ENCODE measurements around the gene AVPR2.

- TF ChIP-seq NR2C2 (IDR thresholded peaks at IDR 0.05; ENCODE audit: borderline replicate concordance, control insufficient read depth, insufficient read length, low read depth): no peak
- no peak for TF ChIP-seq DPF2 (IDR thresholded peaks at IDR 0.05)
- TF ChIP-seq IKZF2 (IDR thresholded peaks at IDR 0.05): no peak
- TF ChIP-seq POLR2A (IDR thresholded peaks at IDR 0.05; ENCODE audit: low read depth, low read length): peak; percentile 35; the same call in 1 of the 2 replicates
Observed at GRCh38 chrX:153952373-153953026, 48.0 kb downstream of the AVPR2 start.
